Measurements from ENCODE around the gene NSUN4. TPM values are rescaled to one million over a fixed set of nuclear protein-coding genes. Genes with fewer than 3 reads are reported as not detected.

Gene NSUN4
- total RNA-seq = 20.0 and 26.6 TPM in 2 replicates

GRCh38 chr1:46340404-46341221 lies at the start of gene NSUN4:
NSUN4 (plus strand) TSS chr1:46340807; CDS start chr1:46340827, 20 bp downstream.

GRCh38 chr1:46303038-46303871 lies 37.4 kb upstream of the NSUN4 start, which contains the start of the genes LRRC41 and UQCRH:
LRRC41 (minus strand) TSS chr1:46303616; CDS start chr1:46303322, 294 bp downstream.
UQCRH (plus strand) TSS chr1:46303698; CDS start chr1:46303767, 69 bp downstream.

GRCh38 chr1:46394108-46394871 lies 53.7 kb downstream of the NSUN4 start, which contains the start of gene FAAH:
FAAH (plus strand) TSS chr1:46394317; CDS start chr1:46394349, 32 bp downstream.

Other genes with a start within 250 kb of the NSUN4 start
- 11.4 and 11.5 TPM in 2 replicates for gene PIK3R3, start 208.2 kb upstream of the NSUN4 start, total RNA-seq
- gene TSPAN1, start 165.7 kb upstream of the NSUN4 start, total RNA-seq = 2.0 and 8.6 TPM in 2 replicates
- gene P3R3URF, start 164.3 kb upstream of the NSUN4 start, total RNA-seq = not detected in 2 replicates
- 56.9 and 85.1 TPM in 2 replicates for gene POMGNT1, start 142.4 kb upstream of the NSUN4 start, total RNA-seq
- gene LURAP1, start 137.5 kb upstream of the NSUN4 start, total RNA-seq = 1.4 and 2.4 TPM in 2 replicates
- 3.1 and 3.3 TPM in 2 replicates for gene RAD54L, start 93.0 kb upstream of the NSUN4 start, total RNA-seq
- 167 and 184 TPM in 2 replicates for gene LRRC41, start 37.2 kb upstream of the NSUN4 start, total RNA-seq
- gene UQCRH, start 37.1 kb upstream of the NSUN4 start, total RNA-seq = 239 and 344 TPM in 2 replicates
- 10.5 and 15.3 TPM in 2 replicates for gene FAAH, start 53.5 kb downstream of the NSUN4 start, total RNA-seq
- gene DMBX1, start 149.0 kb downstream of the NSUN4 start, total RNA-seq = not detected in 2 replicates
- not detected in 2 replicates for gene KNCN, start 210.8 kb downstream of the NSUN4 start, total RNA-seq

Measured in placental epithelial cell (primary cell).